Measurements from ENCODE around the gene PHTF2. TPM values are rescaled to one million over a fixed set of nuclear protein-coding genes. Genes with fewer than 3 reads are reported as not detected.

The PHTF2 gene
- total and polyA plus RNA-seq, 2 donors (not counting 3 experiments of a cell fraction or from before 2014, with no cell fraction given): 13.3 to 21.4 TPM

DNA sequence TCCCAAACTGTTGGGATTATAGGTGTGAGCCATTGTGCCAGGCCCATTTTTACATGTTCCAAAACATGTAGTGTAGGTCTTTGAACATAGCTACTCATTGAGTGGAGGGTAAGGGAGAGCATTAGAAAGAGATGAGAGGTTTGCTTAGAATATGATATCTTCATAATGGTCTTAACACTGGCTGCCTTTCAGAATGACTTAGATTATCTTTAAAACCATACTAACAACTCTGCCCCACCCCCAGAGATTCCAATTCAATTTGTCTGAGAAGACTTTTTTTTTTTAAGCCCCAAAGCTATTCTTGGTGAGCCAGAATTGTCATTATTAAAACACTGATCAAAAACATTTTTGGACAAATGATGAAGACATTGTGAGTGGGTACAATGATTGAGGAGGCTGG, 168.9 kb downstream of the PHTF2 start:
- H3K4me2 ChIP-seq (ENCODE audit: insufficient read depth, low read length): no peak overlapping the region
- dilution Hi-C loops (cut with MboI; ENCODE audit: extremely low pct_ligation_motif_present, low sequenced_read_pairs) (no loop called here), intact Hi-C loops (cut with micrococcal nuclease) (no loop called here)
- no peaks in the 10 kb centered on the region for H3K9me3 ChIP-seq (replicated peaks; ENCODE audit: control insufficient read depth, insufficient read depth, low read length)
- H3K79me2 ChIP-seq (ENCODE audit: control insufficient read depth, insufficient read depth, low read length): no peaks in the 10 kb centered on the region
- H3K36me3 ChIP-seq (ENCODE audit: control insufficient read depth in 2 of 2, extremely low read depth in 1 of 2, insufficient read depth in 2 of 2, low read length in 2 of 2): no peaks in the 10 kb centered on the region
- H4K20me1 ChIP-seq (replicated peaks; ENCODE audit: control insufficient read depth, extremely low read depth, insufficient read depth, low read length): no peaks in the 10 kb centered on the region
- H2AFZ ChIP-seq (ENCODE audit: low read depth, low read length): no peak overlapping the region
- BruUV-seq (replicated peaks): no TSS peak
- H3K4me3 ChIP-seq (replicated peaks in 1 of 3; ENCODE audit: insufficient read depth in 1 of 3, low read depth in 1 of 3, low read length in 3 of 3): no peak overlapping the region
- no peak overlapping the region for H3K27ac ChIP-seq (ENCODE audit: insufficient read depth, low read depth, low read length)
- no peaks in the 10 kb centered on the region for H3K27me3 ChIP-seq (ENCODE audit: control insufficient read depth in 2 of 2, insufficient read depth in 2 of 2, low read length in 2 of 2)
- H3K4me1 ChIP-seq (ENCODE audit: control insufficient read depth, extremely low read depth, insufficient read depth, low read length): no peaks in the 10 kb centered on the region
- CTCF ChIA-PET: no interaction called here
- POLR2A ChIA-PET: no interaction called here
- H3K9ac ChIP-seq (replicated peaks; ENCODE audit: extremely low read depth, insufficient read depth, low read length): no peak overlapping the region
- FAIRE-seq: no peak
- DNase-seq (ENCODE audit: low read depth, low spot score): no peak
- no peaks in the 10 kb centered on the region for H3K9me1 ChIP-seq (replicated peaks; ENCODE audit: control insufficient read depth, extremely low read depth, insufficient read depth, low read length)
- no peak for TF ChIP-seq JUN (IDR thresholded peaks at IDR 0.05; ENCODE audit: borderline replicate concordance, insufficient read depth, insufficient read length, low read depth)
- TF ChIP-seq, protein P1, sequence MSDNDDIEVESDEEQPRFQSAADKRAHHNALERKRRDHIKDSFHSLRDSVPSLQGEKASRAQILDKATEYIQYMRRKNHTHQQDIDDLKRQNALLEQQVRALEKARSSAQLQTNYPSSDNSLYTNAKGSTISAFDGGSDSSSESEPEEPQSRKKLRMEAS (IDR thresholded peaks at IDR 0.05; ENCODE audit: insufficient read depth, insufficient read length): no peak
- TF ChIP-seq POLR2AphosphoS5 (IDR thresholded peaks at IDR 0.05; ENCODE audit: insufficient read depth, low read depth, low read length): no peak
- no peak for TF ChIP-seq POLR2A (IDR thresholded peaks at IDR 0.05; ENCODE audit: low read depth, low read length)
- TF ChIP-seq MYC (IDR thresholded peaks at IDR 0.05; ENCODE audit: low read depth, low read length): no peak
- TF ChIP-seq EZH2 (IDR thresholded peaks at IDR 0.05; ENCODE audit: borderline replicate concordance, low read depth, low read length, severe bottlenecking): no peak
- TF ChIP-seq FOS (IDR thresholded peaks at IDR 0.05; ENCODE audit: borderline replicate concordance, insufficient read depth, low read length): no peak
- no peak for TF ChIP-seq GATA2 (IDR thresholded peaks at IDR 0.05; ENCODE audit: insufficient read depth, insufficient read length, low read depth, low read length)
- TF ChIP-seq, protein P2, sequence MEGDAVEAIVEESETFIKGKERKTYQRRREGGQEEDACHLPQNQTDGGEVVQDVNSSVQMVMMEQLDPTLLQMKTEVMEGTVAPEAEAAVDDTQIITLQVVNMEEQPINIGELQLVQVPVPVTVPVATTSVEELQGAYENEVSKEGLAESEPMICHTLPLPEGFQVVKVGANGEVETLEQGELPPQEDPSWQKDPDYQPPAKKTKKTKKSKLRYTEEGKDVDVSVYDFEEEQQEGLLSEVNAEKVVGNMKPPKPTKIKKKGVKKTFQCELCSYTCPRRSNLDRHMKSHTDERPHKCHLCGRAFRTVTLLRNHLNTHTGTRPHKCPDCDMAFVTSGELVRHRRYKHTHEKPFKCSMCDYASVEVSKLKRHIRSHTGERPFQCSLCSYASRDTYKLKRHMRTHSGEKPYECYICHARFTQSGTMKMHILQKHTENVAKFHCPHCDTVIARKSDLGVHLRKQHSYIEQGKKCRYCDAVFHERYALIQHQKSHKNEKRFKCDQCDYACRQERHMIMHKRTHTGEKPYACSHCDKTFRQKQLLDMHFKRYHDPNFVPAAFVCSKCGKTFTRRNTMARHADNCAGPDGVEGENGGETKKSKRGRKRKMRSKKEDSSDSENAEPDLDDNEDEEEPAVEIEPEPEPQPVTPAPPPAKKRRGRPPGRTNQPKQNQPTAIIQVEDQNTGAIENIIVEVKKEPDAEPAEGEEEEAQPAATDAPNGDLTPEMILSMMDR (IDR thresholded peaks at IDR 0.05; ENCODE audit: extremely low read depth in 1 of 2, insufficient read depth in 1 of 2, low read depth in 1 of 2, low read length in 2 of 2): no peak
